SK-N-SH (cell line): ENCODE measurements around the gene MED27.
"Not testable (repeated sequence)": the region's sequence is repeated elsewhere in the genome, so short reads cannot be mapped to it uniquely, and the experiment has no call there.

Experiments used
- EP300 ChIP-seq, 2 experiments: IDR thresholded peaks; 2 replicates each; pipeline versions ENCODE4 v1.4.0 to v1.6.1; 2012; ENCODE audit warnings: borderline replicate concordance in 1 of 2, low read depth in 1 of 2, low read length in 1 of 2
- SIN3A ChIP-seq: IDR thresholded peaks from 2 replicates; pipeline ENCODE4 v1.6.1; 2012; ENCODE audit warnings: low read depth, mild to moderate bottlenecking, low read length, moderate library complexity, borderline replicate concordance
- SMC3 ChIP-seq: IDR thresholded peaks from 2 replicates; pipeline ENCODE4 v1.6.1; 2012; ENCODE audit warnings: low read depth, low read length, improper control_type of control experiment
- TF ChIP-seq, protein P1 (sequence below): fragments of 200-600 bp; sonication (generic); IDR thresholded peaks from 2 replicates; pipeline ENCODE4 v1.6.1; 2017; ENCODE audit warnings: antibody characterized with exemption, mild to moderate bottlenecking, moderate library complexity
- TF ChIP-seq, protein P2 (sequence below): IDR thresholded peaks from 2 replicates; pipeline ENCODE4 v1.4.0; 2012; ENCODE audit warnings: low read depth

DNA sequence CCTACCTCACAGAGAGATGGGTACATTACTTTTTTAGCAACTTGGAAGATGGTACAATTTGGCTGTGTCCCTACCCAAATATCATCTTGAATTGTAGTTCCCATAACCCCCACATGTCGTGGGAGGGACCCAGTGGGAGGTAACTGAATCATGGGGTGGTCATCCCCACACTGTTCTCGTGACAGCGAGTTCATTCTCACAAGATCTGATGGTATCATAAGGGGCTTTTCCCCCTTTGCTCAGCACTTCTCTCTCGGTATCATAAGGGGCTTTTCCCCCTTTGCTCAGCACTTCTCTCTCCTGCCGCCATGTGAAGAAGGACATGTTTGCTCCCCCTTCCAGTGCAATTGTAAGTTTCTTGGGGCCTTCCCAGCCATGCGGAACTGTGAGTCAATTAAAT, 21.4 kb downstream of the MED27 start:
- not testable (repeated sequence) for TF ChIP-seq EP300 (IDR thresholded peaks at IDR 0.05; ENCODE audit: borderline replicate concordance in 1 of 2, low read depth in 1 of 2, low read length in 1 of 2); SMC3; SIN3A
- TF ChIP-seq, protein P1, sequence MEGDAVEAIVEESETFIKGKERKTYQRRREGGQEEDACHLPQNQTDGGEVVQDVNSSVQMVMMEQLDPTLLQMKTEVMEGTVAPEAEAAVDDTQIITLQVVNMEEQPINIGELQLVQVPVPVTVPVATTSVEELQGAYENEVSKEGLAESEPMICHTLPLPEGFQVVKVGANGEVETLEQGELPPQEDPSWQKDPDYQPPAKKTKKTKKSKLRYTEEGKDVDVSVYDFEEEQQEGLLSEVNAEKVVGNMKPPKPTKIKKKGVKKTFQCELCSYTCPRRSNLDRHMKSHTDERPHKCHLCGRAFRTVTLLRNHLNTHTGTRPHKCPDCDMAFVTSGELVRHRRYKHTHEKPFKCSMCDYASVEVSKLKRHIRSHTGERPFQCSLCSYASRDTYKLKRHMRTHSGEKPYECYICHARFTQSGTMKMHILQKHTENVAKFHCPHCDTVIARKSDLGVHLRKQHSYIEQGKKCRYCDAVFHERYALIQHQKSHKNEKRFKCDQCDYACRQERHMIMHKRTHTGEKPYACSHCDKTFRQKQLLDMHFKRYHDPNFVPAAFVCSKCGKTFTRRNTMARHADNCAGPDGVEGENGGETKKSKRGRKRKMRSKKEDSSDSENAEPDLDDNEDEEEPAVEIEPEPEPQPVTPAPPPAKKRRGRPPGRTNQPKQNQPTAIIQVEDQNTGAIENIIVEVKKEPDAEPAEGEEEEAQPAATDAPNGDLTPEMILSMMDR: not testable (repeated sequence)
- TF ChIP-seq, protein P2, sequence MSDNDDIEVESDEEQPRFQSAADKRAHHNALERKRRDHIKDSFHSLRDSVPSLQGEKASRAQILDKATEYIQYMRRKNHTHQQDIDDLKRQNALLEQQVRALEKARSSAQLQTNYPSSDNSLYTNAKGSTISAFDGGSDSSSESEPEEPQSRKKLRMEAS: not testable (repeated sequence)
